NCI-H526 (cell line): ENCODE data around the gene CACNA2D1.
A peak's percentile ranks its signal among the peaks of the same experiment; 100 is the strongest.

Experiments
- DNase-seq, 2 experiments: peaks; one replicate each; lab custom pipeline; 2025; lab: John Stamatoyannopoulos, UW

The CACNA2D1 gene

DNA sequence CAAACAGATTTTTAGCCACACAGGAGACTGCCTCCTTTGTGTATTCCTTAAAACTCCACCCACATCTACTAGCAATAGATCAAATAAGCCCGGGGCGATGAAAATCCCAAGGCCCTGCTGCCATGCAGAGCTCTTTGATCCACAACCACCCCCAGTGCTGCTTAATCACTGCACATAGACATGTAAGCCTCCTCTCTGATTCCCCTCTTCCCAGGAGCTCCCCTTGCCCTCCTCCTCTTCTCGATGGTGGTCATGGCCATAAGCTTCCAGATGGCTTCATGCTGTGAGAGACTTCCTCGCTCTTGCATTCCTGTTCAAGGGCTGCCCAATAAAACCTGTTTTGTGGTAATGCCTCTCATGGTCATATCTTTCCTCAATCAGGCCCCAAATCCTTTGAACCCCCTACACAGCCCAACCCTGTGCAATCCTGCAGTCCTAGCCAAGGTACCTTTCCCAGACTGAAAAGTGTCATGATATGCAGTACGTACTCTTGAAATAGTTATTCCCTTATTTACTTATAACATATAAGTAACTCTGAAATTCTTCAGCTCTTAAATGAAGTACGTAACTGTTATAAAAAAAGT, 158.5 kb downstream of the CACNA2D1 start:
- no peak for DNase-seq

DNA sequence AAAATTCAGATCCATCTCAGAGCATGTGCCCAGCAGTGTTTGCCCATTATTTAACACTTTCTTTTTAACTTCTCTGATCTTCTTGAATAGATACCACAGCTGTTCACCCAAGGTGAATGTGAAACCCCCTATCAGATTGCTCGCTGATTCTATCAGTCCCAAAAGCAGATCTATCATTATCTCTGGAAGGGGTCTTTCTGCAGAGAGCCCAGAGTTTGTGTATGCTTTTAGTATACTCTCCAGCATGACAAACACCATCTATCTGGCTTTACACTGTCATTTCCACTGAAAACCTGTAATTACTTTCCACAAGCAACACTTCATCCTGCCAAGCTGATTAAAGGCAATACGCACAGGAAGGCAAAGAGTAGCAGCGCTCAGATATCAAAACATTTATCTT, 168.2 kb downstream of the CACNA2D1 start:
- DNase-seq: no peak

DNA sequence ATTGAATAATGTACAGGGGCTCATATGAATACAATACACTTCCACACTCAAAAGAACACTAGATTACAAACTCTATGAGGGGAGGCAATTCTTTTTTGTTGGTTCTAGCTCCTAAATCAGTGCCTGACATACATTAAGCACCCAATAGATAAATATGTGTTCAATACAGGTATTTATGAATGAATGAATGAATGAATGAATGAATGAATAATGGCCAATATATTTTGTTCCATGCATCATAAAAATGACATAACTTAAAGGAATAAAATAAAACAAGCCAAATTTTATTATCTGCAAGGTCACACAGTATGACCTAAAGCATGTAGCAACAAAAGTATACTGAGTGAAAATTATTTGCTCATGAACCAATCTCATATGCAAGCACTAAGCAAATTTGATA, 168.9 kb downstream of the CACNA2D1 start:
- no peak for DNase-seq

DNA sequence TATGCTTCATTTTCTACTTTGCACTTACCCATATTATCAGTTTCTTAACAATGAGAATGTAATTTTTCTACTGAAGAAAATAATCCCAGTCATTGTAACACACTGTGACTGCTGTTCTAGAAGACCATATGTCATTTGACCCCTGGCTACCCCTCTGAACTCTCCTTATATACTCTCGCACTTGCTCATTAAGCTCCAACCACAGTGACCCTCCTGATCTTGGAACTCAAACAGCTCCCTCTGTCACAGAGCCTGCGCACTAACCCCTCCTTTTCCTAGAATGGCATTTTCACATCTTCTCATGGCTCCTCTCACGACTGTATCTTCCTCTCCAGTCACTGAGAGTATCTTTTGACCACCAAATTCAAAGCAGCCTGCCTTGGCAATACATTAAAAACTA, 169.7 kb downstream of the CACNA2D1 start:
- DNase-seq: no peak

DNA sequence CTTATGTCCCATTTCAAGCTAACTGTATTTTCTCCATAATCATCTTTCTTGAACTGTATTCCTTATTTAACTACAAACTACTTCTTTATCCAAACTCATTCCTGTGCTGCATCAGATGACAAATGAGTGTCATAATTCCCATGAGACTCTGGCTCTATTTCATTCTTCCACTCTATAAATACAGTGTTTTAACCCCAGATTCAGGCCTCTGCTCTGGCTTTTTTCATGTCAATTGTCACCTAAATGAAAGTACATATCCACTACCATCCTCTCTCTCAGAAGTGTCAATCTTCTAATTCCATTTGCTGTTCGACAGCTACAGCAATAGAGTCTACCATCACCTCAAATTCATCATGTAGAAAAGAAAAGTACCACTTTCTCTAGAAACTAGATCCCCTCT, 172.7 kb downstream of the CACNA2D1 start:
- no peak for DNase-seq

DNA sequence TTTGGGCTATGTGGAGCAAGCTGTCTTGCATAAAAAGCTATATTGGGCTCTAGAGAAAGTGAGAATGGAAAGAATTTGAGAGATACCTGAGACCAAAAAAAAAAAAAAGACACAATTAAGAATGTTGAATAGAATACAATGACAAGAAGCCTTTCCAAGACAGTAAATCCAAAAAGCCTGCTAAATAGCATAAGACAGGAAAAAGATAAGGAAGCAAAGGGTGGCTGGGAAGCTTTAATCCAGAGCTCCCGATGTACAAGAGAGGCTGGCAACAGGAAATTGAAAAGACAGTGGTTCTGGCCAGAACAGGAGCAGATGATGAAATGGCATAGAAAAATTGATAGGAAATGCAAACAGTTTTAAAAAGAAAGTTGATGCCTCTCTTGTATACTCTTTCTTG, 174.9 kb downstream of the CACNA2D1 start:
- DNase-seq: no peak

DNA sequence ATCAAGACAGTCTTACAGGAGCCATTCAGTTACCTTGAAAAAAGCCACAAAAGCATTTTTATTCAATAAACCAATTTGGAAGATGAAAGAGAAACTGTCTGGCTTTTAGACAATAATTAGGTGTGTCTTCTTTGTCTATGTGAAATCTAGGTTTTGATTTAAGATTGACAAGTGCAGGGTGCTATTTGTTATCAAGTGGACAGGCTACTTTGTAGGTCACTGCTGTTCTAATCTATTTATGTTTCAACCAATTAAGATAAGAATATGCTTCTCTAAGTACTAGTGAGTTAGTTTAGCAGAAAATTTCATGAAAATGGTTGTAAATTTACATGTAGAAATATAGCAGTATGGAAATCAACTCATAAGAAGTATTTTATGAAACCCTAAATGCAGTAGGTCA, 177.5 kb downstream of the CACNA2D1 start:
- no peak for DNase-seq

DNA sequence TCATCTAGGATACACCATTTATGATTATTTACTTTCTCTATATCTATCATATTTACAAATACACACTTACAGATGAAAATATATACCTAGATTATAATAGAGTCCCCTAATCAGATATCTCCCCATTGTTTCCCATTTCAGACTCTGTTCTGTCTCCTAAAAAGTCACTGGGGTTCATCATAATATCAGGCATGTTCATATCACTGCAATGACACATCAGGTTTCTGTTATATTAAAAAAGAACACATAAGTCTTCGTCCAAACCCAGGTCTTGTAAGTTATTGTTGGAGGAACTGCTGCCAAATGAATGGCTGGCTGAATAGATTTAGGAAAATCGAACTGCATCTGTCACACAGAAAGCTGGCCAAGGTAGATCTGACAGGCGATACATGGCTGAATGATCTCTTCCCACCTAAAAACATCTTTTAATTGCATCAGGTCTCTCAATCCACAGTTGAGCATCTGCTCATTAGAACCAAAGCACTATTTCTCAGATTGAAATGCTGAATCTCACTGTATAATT, 178.7 kb downstream of the CACNA2D1 start:
- DNase-seq: no peak

DNA sequence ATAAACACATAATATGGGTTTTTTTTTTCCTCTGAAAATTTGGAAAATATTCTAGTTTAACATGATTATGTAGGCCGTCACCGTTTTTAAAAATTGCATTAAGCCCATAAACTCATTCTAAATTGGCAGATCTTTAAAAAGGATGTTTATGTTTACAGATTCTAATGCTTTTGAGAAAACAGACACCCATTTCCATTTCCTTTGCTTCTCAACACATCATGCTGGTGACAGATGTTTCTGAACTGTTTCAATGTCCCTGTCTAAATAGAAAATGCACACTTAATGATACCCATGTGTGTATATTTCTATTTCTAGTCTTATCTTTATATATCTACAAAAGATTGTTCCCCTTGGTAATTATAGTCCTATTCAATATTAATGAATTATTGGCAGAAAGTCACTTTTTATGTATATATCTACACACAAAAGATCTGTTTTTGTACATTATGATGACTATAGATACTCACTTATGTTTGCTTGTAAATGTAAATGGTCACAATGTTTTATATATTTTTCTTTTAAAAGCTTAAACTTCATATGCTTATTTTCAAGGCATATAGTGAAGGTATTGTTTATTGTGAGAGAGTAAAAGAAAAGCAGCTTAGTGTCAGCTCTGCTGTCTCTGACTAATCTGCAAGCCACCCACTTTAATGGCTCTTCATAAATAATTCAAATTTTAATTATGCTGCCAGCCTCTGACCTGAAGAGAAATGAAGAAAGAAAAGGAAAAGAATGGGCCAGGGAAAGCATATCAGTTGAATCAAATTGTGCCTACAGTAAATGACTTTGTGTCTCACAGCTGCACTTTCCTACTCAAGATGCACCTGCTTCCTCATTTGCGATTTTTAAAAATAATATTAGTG, 179.4 kb downstream of the CACNA2D1 start:
- peak; percentile 42 to 48 for DNase-seq

DNA sequence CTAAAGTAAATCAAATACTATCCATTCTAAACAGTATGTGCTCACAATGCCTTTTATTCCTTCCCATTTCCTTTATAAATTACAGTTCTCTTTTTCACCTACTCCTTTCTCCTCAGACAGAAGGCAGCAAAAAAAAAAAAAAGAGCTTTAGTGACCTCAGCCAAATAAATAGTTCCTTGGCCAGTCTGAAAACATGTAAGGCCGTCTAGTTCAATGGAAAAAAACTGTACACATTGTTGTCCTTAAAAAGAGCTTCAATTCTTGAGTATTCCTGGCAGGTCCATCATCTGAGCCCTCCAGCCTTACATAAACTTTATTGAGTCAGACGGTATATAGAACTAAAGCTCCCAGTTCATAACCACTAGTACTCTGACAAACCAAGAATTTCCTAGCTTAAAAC, 185.4 kb downstream of the CACNA2D1 start:
- no peak for DNase-seq

DNA sequence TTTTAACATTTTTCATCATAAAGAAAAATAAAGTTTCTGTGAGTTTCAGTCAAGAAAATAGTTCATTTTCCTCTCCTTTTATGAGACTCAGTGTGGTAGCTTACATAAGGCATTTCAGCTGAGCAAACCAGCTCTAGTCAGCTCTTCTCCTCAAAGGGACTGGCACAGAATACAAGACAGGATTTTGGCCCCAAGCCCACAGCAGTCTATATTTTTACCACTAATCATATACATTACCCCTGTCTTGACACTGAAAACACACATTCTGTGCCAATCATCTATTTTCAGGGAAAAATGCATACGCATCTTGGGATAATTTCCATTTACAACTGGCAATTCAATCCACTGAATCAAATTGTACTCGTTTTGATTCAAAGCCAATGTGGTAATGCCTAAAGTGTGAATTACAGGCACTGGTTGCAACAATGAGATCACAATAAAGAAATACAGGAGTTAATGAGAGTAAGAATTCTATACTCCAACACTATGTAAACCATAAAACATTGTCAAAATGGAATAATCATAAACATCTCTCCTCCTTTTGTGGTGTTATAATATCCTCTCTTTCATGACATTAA, 186.4 kb downstream of the CACNA2D1 start:
- DNase-seq: no peak

DNA sequence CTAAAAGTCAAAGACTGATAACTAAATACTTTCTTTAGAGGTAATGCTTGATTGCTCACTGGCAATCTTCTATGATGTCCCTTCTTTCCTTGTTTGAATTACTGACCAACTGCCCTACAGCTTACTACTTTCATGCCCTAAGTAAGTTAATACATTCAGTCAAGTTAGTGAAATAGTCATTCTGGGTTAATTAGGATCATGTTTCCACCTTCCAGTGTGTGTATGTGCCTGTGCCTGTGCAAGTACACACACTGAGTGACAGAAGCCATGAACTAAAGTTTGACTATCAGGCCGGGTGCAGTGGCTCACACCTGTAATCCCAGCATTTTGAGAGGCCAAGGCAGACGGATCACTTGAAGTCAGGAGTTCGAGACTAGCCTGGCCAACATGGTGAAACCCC, 187.9 kb downstream of the CACNA2D1 start:
- no peak for DNase-seq

DNA sequence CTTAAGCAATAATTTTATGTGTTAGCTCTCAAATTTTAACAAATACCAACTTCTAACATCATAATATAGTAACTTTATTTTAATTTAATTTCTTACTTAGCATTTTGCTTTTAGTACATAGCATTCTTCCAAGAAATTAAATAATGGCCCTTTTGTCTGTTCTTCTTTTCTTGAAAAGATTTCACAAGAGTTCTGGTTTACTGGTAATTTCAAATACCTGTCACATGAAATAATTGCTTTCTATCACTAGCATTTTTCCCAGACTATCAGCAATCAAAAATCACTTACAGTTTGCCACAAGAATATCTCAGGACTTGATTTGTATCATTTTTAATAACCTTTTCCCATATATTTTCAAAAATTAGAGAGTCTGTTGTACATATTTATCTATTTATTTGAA, 193.0 kb downstream of the CACNA2D1 start:
- no peak for DNase-seq

DNA sequence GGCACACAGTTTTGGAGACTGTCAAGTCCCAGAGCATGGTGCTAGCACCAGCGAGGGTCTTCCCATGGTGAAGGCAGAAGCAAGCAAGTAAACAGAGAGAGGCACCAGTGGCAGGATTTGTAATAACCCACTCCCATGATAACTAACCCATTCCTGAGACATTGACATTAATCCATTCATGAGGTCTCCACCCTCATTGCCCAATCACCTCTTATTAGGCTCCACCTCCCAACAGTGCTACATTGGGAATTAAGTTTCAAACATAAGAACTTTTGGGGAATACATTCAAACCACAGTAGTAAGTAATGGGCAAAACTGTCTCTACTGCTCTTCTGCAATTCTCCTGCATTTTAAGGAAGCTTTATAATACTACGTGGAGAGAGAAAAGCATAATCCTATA, 193.6 kb downstream of the CACNA2D1 start:
- DNase-seq: no peak

DNA sequence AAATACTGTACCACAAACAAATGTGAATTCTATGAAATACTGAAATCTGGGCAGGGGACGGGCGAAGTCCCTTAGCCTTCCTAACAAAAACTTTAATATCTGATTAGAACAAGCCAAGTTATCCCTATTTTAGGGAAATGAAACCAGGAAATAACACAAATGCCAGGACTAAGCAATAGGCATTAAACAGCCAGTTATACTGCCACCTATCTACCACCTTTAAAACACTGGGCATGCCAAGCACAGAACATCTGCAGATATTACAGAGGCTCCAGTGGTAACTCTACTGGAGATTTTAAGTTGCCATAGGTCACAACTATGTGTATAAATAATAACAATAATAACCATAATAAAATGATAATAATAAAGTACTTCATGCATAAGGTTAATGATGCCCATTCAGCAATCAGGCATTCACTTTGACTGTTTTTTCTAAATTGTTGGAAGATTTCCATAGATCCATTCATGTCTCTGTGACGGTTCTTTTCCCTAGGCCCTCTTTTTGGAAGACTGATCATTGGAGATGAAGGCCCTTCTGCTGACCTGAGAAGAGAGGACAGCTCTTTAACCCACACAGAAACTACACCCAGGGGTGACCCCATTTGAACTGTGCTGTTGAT, 195.7 kb downstream of the CACNA2D1 start:
- peak in 1 of 2 experiments; percentile 29 for DNase-seq

DNA sequence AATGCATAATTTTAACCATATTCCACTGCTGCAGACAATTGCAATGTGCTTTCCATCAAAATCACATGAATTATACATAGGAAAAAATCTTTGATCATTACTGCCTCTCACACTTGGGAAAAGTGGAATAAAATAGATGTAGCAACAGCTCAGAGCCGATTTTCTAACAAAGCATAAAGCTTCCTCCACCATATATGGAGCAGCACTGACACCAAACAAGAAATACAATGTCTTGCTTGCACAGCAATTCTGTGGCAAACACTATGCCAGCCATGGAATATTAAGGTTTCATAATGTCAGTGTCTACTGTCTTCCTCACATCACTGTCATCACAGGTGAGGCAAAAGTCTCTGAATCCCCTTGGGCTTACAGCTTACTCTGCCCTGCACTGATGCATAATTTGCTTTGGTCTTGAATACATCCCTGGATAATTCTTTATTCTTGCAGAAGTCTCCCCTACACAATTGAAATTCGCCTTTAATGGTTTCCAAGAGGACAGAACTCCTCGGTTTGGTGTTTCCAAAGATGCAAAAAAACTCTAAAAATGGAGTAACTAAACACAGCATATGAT, 198.5 kb downstream of the CACNA2D1 start:
- no peak for DNase-seq

DNA sequence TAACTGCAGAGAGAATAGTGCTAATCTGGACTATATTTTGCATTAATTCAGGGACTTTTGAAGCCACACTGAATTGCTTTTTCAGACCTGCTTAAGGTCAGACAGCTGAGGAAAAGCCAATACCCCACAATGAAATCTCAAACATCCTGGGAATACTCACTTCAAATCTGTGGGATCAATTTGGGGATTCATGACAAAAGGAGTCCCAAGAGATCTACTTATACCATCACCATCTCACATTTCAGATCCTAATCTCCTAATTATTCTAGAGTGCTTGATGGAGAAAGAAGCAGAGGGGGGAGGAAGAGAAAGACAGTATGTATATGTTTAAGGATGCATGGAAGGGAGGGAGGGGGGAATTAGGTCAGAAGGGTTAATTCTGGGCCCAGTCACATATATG, 202.2 kb downstream of the CACNA2D1 start:
- no peak for DNase-seq

DNA sequence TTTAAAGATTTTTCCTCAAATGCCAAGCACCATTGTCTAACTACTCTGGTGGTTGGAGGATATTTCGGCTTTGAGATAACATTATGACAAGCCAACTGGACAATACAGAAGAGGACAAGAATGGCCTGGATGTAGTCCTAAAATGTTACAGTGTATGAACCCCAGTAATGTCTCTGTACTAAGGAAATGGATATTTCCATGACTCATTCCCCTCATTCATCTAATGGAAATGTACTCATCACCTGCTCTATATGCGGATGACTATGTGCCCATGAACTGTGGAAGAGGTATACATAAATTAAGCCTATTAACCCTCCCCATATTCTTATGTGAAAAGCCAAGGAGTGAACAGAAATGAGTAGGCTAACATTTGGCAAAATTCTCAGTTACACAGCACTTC, 207.9 kb downstream of the CACNA2D1 start:
- no peak for DNase-seq

DNA sequence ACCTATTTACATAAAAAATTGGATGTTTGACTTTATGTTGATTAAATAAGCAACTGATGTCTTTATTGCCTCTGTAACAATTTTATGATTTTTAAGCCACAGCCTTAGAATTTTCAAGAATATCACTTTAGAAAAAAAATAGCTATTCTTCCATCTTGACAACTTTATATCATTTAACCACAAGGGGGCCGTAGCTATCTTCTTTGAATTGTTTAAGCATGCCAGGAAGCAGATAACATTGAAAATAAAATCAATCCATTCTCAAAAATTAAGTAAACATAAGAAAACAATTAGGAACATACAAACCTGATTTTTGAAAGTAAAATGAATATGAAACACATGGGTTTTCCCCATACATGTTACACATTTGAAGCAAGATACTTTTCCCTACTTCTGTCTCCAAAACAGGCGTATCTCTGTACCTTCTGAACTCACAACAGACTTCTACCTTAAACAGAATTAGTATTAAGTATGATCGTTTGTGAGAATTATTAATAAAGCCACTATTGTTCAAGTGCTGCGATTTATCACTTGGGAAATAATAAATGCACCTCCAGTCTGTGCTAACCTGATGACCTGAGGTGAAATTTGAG, 209.0 kb downstream of the CACNA2D1 start:
- peak; percentile 34 to 72 for DNase-seq

DNA sequence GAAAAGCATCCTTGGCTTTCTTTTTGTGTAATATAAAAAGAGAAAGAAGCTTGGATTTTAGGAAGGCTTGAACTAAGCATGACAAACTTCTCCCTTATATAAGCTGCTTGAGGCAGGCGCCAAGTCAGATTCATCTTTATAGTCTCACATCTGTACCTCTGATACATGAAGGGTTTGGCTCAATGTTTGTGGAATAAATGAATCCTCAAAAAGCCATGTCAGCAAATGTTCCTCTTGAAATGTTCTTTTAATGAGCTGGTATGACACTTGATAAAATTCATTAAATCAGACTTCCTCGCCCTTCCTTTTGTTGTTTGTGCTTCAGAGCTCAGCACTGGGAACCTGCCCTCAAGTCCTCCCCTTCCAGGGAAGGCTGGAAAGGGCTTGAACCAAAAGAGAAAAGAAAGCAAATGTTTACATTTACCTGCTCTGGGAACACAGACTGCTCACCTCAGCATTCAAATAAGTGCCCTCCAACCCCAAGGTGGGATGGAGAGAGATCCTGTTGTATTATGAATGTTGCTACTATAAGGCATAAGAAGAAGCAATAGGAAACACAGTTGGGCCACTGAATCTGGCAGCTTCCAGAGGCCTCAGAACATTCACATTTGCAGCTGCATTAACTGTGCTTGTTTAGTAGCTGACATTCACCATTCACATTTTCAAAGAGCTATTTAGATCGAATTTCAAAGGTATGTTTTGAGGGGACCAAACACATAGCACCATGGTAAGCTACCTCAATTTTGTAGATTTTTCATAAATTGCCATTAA, 212.6 kb downstream of the CACNA2D1 start:
- no peak for DNase-seq

DNA sequence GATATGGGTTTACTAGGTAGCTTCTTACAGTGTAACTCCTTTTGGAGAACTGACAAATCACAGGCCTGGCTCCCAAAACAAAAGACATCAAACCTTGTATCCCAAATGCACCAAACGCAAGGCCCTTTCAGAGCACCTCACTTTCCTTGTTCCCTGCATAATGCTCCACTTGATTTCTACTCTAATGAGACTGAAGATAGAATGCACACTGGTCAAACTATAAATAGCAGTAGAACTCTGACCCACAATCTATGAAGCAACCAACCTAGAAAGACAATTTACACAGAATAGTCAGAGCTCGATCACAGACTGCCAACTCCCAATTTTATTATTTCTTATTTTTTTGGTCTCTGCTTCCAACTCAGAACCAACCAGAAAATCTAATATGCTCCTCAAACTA, 214.4 kb downstream of the CACNA2D1 start:
- DNase-seq: no peak
